Endodermal cell (in vitro differentiated cells): ENCODE results near the gene RYR3. TPM values are rescaled to one million over a fixed set of nuclear protein-coding genes. Genes with fewer than 3 reads are reported as not detected.

Experiments used
- DNase-seq: peaks from one replicate; pipeline ENCODE4 v3.0.0-alpha.2; 2017
- H3K27ac ChIP-seq: 2 replicates; pipeline ENCODE4 v1.5.1; 2013; ENCODE audit warnings: mild to moderate bottlenecking, low read depth, low read length, moderate library complexity
- H3K27me3 ChIP-seq: 2 replicates; pipeline ENCODE4 v1.6.1; 2013; ENCODE audit warnings: mild to moderate bottlenecking, low read length, moderate library complexity; ENCODE audit not compliant: insufficient read depth, control insufficient read depth, poor library complexity, severe bottlenecking
- H3K36me3 ChIP-seq: 2 replicates; pipeline ENCODE4 v1.7.0; 2013; ENCODE audit warnings: mild to moderate bottlenecking, low read length, moderate library complexity; ENCODE audit not compliant: control insufficient read depth, insufficient read depth
- H3K4me1 ChIP-seq: one replicate; pipeline ENCODE4 v1.7.0; 2013; ENCODE audit warnings: low read length; ENCODE audit not compliant: control insufficient read depth, insufficient read depth
- H3K4me3 ChIP-seq: 2 replicates; pipeline ENCODE4 v1.5.1; 2013; ENCODE audit warnings: mild to moderate bottlenecking, low read length, moderate library complexity
- H3K9ac ChIP-seq: 2 replicates; pipeline ENCODE4 v1.6.1; 2013; ENCODE audit warnings: mild to moderate bottlenecking, low read length, moderate library complexity; ENCODE audit not compliant: poor library complexity, severe bottlenecking; ENCODE audit errors: extremely low read depth
- H3K9me3 ChIP-seq: 2 replicates; pipeline ENCODE4 v1.6.1; 2013; ENCODE audit warnings: mild to moderate bottlenecking, low read length, moderate library complexity; ENCODE audit not compliant: control insufficient read depth
- H3K27ac Mint-ChIP-seq: 2 replicates; pipeline ENCODE4 v1.8.0; 2020; ENCODE audit warnings: mixed read lengths
- H3K27me3 Mint-ChIP-seq: 2 replicates; pipeline ENCODE4 v1.8.0; 2021; ENCODE audit warnings: mild to moderate bottlenecking, mixed read lengths; ENCODE audit not compliant: insufficient read depth
- H3K36me3 Mint-ChIP-seq: 2 replicates; pipeline ENCODE4 v1.8.0; 2020; ENCODE audit warnings: low read depth, mixed read lengths
- H3K4me1 Mint-ChIP-seq: 2 replicates; pipeline ENCODE4 v1.8.0; 2020; ENCODE audit warnings: mixed read lengths
- H3K4me3 Mint-ChIP-seq: 2 replicates; pipeline ENCODE4 v1.8.0; 2020; ENCODE audit warnings: mild to moderate bottlenecking, moderate library complexity, mixed read lengths
- H3K9me3 Mint-ChIP-seq: 2 replicates; pipeline ENCODE4 v1.8.0; 2020; ENCODE audit warnings: mild to moderate bottlenecking, mixed read lengths
- WGBS, 2 experiments: methylation state at CpG; one replicate each; pipeline versions ENCODE4 v1.1.5 to v1.1.7; 2013; ENCODE audit warnings: missing lambda C conversion rate in 2 of 2, mixed read lengths in 1 of 2; ENCODE audit not compliant: insufficient coverage in 1 of 2, insufficient read length in 1 of 2; 5-methylcytosine and 5-hydroxymethylcytosine counted together
- total RNA-seq, 2 donors: library from RNA; stranded (reverse); fragmentation: NEBNext Ultra II Directional in 1 of 2; extraction: Animal tissue kit (Norgen Biotek cat#: 25700) in 1 of 2; gene quantifications; 2 replicates in 1 of 2; 3 replicates in 1 of 2; pipeline ENCODE4 v1.2.1, GENCODE V29; 2021
- TF ChIP-seq, protein P1 (sequence below): fragments of 200-600 bp; sonication (generic); conservative IDR thresholded peaks from 2 replicates; pipeline ENCODE4 v1.5.0; 2021; ENCODE audit warnings: antibody characterized with exemption, mild to moderate bottlenecking

RYR3 gene
- total RNA-seq, 2 donors from 2014 or later, result 0.71 to 1.4 TPM

DNA sequence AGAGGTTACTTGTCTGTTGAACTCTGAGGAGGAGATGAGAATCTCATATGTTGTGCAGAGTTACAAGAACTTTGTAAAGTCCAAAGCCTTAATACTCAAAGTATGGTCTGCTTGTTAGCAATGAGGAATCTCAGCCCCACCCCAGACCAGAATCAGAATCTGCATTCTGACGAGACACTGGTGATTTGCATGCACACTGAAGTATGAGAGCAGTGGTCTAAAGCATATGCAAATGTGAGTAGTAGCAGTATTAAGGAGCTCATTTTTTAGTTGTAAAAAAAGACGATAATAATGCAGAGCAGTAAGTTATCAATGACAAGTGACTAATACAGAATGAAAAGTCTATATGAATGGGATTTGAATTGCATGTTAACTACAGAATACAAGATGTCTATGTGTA lies 327.7 kb downstream of the RYR3 start:
- no peaks in the 10 kb centered on the region for H3K36me3 ChIP-seq
- Mint-ChIP-seq H3K4me1 (peaks cover 3% of the 10 kb centered on the region), H3K9me3 (no peaks in the 10 kb centered on the region), H3K27ac (no peak overlapping the region), H3K4me3 (no peak overlapping the region), H3K36me3 (no peaks in the 10 kb centered on the region), H3K27me3 (no peaks in the 10 kb centered on the region)
- H3K27ac ChIP-seq, result no peak overlapping the region
- DNase-seq, result no peak
- no peak overlapping the region for H3K9ac ChIP-seq
- no peaks in the 10 kb centered on the region for H3K4me1 ChIP-seq
- TF ChIP-seq, protein P1, sequence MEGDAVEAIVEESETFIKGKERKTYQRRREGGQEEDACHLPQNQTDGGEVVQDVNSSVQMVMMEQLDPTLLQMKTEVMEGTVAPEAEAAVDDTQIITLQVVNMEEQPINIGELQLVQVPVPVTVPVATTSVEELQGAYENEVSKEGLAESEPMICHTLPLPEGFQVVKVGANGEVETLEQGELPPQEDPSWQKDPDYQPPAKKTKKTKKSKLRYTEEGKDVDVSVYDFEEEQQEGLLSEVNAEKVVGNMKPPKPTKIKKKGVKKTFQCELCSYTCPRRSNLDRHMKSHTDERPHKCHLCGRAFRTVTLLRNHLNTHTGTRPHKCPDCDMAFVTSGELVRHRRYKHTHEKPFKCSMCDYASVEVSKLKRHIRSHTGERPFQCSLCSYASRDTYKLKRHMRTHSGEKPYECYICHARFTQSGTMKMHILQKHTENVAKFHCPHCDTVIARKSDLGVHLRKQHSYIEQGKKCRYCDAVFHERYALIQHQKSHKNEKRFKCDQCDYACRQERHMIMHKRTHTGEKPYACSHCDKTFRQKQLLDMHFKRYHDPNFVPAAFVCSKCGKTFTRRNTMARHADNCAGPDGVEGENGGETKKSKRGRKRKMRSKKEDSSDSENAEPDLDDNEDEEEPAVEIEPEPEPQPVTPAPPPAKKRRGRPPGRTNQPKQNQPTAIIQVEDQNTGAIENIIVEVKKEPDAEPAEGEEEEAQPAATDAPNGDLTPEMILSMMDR, result no peak
- WGBS, 2 experiments, result 91 to 94% methylated on average over 1 to 2 of the region's 2 CpGs
- no peak overlapping the region for H3K4me3 ChIP-seq
- no peaks in the 10 kb centered on the region for H3K27me3 ChIP-seq
- no peaks in the 10 kb centered on the region for H3K9me3 ChIP-seq

DNA sequence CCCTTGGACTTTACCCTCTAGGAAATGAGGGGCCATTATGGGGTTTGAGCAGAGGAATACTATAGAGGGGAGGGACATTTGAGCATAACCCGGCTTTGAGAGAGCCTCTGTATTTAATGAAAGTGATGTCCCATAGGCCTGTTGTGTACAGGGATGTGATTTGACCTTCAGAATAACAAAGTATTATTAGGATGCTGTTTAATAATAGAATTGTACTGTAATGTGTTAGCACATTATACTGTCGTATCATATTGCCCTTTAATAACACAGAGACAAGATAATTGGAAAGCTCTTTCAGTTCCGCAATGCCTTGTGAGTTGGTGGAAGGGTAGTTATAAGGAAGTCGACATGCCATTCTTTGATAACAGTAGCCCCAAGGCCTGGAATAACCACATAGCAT lies 328.3 kb downstream of the RYR3 start:
- 89 to 100% methylated on average over 1 to 4 of the region's 4 CpGs for WGBS, 2 experiments
- TF ChIP-seq, protein P1, result no peak
- H3K36me3 Mint-ChIP-seq, result no peaks in the 10 kb centered on the region

DNA sequence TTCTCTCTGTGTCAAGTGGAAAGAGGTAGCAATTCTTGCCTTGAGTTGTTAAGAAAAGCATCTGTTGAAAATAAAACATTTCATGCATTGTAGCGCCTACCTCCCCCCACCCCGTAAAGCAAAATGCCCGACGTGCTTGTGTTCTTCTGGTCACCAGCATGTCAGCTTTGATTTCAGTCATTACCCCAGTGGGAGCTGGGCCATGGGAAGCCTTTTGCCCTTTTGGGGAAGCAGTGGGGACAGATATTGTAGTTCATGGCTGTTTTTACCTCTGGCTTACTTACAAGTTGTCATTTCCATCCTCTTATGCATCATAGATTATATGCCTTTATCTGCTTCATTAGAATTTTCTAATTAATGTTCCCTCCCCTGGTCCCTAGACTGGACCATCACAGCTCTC lies 328.7 kb downstream of the RYR3 start:
- Histone ChIP-seq H3K4me3 (no peak overlapping the region), H3K9ac (no peak overlapping the region), H3K9me3 (no peaks in the 10 kb centered on the region), H3K4me1 (no peaks in the 10 kb centered on the region), H3K27ac (peak overlapping the region; percentile 79), H3K27me3 (no peaks in the 10 kb centered on the region), H3K36me3 (no peaks in the 10 kb centered on the region)
- no peak for DNase-seq
- 91% methylated on average over 4 of the region's 4 CpGs; no CpG with 5 or more reads in 1 of the 2 experiments for WGBS, 2 experiments
- TF ChIP-seq, protein P1, result no peak
- peaks cover 3% of the 10 kb centered on the region for H3K4me1 Mint-ChIP-seq
- H3K9me3 Mint-ChIP-seq, result no peaks in the 10 kb centered on the region
- no peak overlapping the region for H3K4me3 Mint-ChIP-seq
- no peaks in the 10 kb centered on the region for H3K36me3 Mint-ChIP-seq
- H3K27me3 Mint-ChIP-seq, result no peaks in the 10 kb centered on the region
- H3K27ac Mint-ChIP-seq, result no peak overlapping the region

More for the DNA sequence above, 328.3 kb downstream of the RYR3 start:
- Histone ChIP-seq H3K27me3 (no peaks in the 10 kb centered on the region), H3K9me3 (no peaks in the 10 kb centered on the region), H3K4me3 (no peak overlapping the region), H3K27ac (no peak overlapping the region), H3K9ac (no peak overlapping the region), H3K36me3 (no peaks in the 10 kb centered on the region), H3K4me1 (no peaks in the 10 kb centered on the region)
- Mint-ChIP-seq H3K4me3 (no peak overlapping the region), H3K27me3 (no peaks in the 10 kb centered on the region), H3K27ac (no peak overlapping the region), H3K9me3 (no peaks in the 10 kb centered on the region), H3K4me1 (peaks cover 3% of the 10 kb centered on the region)
- DNase-seq, result no peak
